GM12875 (cell line): ENCODE results near the gene FRMD4A.

ENCODE experiments used
- H3K4me3 ChIP-seq: one replicate; pipeline ENCODE4 v1.5.1; 2011; ENCODE audit warnings: low read depth, low read length, control low read depth
- TF ChIP-seq, protein P1 (sequence below): IDR thresholded peaks from 2 replicates; pipeline ENCODE4 v1.5.1; 2011; ENCODE audit warnings: low read depth, mild to moderate bottlenecking, control low read depth, inconsistent platforms, low read length, moderate library complexity, borderline replicate concordance; ENCODE audit not compliant: insufficient read depth

FRMD4A gene

DNA sequence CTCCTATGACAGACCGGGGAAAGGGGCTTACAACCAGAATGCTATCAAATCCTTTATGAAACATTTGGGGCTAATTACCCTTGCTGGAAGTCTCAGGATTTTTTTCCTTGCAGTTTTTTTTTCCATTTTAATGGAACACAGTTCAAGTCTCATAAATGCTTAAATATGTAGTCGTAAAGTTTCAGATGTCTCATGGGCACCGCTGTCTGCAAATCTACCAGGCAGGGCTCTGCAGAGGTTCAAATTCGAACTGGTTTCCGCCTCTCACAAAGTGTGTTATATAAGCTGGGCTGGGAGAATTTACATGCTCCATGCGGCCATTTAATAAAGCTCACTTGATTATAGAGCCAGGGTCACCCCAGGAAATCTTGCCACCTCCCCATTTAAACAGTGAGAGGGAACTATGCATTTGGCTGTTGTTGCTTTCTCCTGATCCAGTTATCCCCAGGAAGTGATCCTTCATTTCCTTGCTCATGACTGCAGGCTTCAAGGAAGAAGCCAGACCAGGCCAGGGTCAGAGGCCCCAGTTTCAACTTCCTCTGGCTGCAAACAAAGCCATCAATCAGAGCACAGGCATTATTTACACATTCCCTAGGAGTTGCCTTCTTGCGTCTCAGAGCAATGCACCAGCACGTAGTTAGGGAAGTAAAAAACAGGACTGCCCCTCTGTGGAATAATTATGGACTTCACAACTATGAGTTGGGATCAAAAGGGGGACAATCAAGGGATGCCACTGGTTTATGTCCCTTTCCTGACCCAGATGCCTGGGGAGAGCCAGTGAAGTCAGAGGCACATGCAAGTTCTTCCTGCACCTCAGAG is 385.1 kb downstream of the FRMD4A start:
- TF ChIP-seq, protein P1, sequence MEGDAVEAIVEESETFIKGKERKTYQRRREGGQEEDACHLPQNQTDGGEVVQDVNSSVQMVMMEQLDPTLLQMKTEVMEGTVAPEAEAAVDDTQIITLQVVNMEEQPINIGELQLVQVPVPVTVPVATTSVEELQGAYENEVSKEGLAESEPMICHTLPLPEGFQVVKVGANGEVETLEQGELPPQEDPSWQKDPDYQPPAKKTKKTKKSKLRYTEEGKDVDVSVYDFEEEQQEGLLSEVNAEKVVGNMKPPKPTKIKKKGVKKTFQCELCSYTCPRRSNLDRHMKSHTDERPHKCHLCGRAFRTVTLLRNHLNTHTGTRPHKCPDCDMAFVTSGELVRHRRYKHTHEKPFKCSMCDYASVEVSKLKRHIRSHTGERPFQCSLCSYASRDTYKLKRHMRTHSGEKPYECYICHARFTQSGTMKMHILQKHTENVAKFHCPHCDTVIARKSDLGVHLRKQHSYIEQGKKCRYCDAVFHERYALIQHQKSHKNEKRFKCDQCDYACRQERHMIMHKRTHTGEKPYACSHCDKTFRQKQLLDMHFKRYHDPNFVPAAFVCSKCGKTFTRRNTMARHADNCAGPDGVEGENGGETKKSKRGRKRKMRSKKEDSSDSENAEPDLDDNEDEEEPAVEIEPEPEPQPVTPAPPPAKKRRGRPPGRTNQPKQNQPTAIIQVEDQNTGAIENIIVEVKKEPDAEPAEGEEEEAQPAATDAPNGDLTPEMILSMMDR = no peak
- H3K4me3 ChIP-seq = no peak overlapping the region

DNA sequence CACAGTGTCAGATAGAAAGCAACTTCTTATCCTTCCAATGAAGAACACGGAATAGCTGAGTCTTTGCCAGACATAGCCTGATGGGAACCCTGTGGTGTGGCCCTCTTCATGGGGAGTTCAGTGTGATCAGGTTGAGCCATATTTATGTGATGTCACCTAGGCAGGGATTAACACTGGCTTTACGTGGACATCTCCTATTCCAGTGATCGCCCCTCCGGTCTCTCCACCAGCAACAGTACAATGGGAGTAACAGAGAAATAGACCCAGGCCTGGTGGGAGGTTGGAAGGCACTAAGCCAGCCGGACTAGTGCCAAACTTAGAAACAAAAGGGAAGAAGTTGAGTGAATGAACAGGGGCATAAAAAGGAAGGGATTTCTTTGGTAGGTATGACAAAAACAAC is 385.9 kb downstream of the FRMD4A start:
- H3K4me3 ChIP-seq = no peak overlapping the region
- TF ChIP-seq, protein P1 = no peak

DNA sequence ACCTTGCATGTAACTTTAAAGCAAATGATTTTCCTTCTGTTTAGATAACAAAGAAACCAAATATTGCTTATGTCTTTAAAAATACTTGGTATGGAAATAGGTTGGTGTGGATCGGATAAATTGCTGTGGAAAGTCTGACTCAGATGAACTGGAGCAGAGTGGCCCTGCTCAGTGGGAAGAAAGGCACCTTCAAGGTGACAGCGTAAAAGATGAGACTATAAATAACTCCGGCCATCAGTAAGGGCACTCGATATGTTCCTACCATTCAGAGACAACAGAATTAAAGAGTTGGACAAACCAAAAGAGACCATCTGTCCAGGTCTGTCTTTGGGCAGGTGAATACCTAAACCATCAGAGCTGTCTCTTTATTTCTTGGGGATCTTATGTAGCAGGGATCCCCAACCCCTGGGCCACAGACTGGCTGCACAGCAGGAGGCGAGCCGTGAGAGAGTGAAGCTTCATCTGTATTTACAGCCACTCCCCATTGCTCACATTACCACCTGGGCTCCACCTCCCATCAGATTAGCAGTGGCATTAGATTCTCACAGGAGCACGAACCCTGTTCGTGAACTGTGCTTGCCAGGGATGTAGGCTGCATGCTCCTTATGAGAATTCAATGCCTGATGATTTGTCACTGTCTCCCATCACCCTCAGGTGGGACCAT is 386.9 kb downstream of the FRMD4A start:
- TF ChIP-seq, protein P1 = no peak
- no peak overlapping the region for H3K4me3 ChIP-seq

DNA sequence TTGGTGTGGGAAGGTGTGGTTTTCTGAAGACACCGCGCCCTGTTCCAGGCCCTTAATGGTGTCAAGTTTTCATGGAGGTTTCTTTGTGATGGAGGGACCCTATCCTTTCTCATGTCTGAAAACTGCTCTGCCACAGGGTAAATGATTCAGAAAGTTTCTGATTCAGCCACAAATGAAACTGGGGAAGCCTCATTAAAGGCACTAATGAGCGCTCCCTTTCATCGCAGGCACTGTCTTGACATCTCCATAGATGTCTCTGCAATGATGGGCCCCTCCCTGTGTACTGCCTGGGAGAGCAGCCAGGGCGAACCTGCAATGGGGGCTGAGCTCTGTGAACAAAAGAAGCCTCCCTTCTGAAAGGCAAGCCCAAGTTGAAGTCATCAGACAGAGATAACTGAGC is 388.7 kb downstream of the FRMD4A start:
- no peak overlapping the region for H3K4me3 ChIP-seq

DNA sequence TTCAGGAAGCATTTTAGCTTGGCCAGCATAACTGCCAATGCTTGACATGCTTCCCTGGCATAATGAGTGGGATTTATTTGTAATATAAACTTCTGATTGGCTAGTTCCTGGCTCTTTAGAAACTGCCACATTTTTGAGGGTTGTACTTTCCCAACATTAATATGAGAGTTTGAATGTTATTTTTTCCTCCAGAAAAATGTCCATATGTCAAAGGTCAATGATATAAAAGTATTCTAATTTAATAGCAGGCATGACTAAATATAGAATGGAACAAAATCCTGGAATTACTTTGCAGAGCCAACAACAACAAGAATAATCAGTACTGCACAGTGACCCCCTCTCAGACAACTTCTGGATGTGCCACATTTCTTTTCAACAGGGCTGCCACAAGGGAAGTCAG is 391.3 kb downstream of the FRMD4A start:
- H3K4me3 ChIP-seq = no peak overlapping the region
- TF ChIP-seq, protein P1 = no peak

More for the DNA sequence above, 388.7 kb downstream of the FRMD4A start:
- TF ChIP-seq, protein P1 = no peak

DNA sequence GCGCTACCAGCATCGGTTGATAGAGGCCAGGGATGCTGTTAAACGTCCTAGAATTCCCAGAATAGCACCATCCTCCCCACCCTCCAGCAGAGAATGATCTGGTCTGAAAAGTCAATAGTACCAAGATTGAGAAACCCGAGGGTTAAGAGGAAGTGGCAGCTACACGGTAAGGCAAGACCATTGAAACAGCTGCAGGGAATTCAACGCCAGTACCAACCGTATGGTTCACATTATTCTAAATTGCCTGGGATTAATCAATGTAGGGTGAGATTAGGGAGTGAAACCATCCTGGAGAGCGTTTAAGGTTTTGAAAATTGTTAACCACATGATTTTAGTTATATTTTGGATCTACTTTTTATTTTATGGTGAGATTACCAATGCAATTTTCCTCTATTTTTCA is 391.8 kb downstream of the FRMD4A start:
- H3K4me3 ChIP-seq = no peak overlapping the region
- TF ChIP-seq, protein P1 = no peak

DNA sequence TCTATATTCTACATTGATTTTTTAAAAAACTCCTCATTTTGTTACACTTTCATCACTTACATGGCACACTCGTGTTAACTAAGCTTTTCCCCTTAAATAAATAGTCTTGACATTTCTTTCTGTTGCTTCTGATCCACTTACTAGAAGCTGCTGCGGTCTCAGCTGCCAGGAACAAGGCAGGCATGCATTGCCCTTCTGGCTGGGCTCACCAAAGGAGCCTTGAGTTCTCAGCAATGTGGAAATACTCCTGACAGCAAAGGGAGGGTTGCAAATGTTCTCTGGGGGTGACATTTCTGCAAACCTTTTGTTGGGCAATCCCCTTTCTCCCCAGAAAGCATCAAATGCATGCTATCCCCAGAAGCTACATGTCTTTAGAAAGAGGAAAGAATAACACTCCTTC is 393.9 kb downstream of the FRMD4A start:
- no peak overlapping the region for H3K4me3 ChIP-seq
- TF ChIP-seq, protein P1 = no peak
